HG02610 (cell line): ENCODE data around the gene COBL.

Experiments
- ATAC-seq: cut with Tn5 transposase; IDR thresholded peaks from one replicate; pipeline ENCODE4 v1.9.1; 2021; ENCODE audit warnings: mild to moderate bottlenecking, moderate library complexity; ENCODE audit not compliant: unreplicated experiment

COBL gene

DNA sequence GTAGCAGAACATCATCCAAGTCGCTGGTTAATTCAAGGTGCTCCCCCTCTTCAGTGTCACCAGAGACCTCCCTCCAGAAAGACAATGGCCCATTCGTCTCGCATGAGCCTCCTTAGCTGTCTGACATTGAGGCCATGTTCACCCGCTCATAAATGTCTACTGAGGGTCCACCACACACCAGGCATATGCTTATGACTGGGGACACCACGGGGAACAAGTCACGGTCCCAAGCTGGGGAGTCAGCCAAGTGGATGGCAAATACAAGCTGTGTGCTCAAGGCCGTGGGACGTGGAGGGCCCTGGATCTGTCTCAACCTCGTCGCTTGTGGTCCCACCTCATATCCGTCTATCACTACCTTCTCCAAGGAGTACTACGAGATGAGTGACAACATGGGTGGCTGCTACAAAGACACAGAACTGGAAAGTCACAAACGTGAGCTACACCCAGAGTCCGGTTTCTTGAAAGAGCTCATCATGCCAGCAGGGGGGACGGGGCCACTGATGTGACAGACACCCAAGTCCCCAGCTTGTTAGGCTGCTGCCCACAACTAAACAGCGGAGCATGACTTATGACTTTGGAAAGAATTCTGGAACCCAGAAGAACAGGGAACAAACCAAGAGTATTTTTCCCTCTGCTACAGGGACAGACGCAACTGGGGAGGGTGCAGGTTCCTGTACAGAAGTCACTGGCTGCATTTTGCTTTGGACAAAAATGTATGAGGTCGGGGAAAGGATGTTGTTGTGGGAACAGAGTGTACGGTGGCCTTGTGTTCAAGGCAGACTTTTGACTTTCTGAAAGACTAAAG, 189.6 kb downstream of the COBL start:
- no peak for ATAC-seq

DNA sequence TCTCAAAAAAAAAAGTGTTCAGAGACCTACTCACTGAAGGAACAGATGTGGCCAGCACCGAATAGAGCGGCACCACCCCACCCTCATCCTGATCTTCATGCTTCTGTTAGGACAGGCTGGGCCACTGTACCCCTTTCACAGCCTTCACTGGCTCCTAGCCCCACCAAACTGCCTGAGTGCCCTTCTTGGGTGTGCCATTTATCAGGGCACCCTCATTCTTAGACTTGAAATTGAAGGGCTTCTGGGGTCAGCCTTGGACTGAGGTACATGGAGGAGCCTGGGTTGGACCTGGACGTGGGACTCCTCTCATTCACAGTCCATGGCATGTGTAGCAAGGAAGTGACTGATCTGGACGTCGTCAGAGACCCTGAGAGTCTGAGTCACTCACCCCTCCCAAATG, 190.3 kb downstream of the COBL start:
- no peak for ATAC-seq

DNA sequence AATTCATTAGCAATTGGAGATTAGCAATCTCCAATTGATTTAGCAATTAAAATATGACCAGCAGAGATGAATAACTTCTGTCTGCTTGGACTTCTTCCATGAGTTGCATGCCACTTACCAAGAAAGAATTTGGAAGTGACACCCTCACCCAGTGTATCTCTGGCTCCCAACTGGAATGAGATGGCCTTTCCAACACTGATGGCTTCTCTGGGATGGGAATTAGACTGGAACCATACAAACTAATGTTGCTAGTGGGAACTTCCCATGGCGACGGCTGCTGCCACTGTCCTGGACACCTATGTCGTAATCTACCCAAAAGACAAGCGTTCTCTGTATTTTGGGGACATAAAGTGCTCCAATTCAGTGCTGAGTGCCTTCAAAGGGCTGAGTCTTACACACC, 192.3 kb downstream of the COBL start:
- no peak for ATAC-seq

DNA sequence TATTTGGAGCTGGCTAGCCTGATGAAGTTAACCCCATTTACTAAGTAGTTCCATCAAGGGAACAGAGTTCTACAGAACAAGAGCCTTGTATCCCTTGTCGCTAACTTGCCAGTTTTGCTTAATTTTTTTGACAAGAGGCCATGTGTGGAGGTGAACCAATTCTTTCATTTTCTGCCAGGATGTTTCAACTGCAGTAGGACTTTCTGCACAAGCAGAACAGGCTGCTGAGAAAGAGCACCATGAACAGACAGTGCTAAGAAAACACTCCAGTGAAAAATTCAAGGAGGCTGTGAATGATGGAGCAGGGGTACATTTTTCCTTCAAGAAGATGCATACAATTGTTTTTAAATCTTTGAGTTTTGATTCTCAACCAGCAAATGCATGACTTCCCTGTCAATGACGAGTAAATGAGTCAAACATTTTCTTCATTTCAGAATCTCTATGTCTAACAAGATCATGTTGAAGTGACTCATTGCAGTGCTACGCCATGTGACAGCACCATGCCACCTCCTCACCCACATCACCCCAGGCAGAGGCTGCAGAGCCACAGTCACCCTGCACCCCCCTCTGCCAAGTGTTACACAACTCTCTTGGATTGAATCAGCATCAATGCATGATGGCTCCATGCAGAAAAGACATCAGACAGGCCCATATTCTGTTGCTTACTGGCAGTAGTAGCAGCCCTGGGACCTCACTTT, 193.1 kb downstream of the COBL start:
- no peak for ATAC-seq

DNA sequence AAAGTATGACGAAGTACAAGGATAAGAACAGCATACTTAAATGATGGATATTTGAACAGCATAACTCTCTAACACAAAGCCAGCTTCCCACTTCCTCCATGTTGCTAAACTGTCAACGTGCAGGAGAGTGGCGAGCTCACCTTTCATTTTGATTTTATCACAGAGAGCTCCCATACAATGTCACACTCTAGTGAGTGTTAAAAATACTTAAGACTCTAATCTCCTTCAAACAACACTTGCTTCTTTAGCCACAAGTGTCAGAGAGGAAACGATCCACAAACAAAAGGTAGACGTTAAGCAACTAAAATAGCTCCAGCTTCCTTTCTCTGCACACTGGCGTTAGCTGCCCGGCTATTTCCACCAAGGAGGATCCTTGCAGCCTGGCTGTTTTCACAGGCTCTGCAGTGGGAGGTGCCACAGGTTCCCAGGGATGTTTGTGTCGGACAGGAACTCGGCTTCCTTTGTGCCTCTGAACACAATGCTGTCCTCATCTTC, 194.6 kb downstream of the COBL start:
- ATAC-seq = no peak

DNA sequence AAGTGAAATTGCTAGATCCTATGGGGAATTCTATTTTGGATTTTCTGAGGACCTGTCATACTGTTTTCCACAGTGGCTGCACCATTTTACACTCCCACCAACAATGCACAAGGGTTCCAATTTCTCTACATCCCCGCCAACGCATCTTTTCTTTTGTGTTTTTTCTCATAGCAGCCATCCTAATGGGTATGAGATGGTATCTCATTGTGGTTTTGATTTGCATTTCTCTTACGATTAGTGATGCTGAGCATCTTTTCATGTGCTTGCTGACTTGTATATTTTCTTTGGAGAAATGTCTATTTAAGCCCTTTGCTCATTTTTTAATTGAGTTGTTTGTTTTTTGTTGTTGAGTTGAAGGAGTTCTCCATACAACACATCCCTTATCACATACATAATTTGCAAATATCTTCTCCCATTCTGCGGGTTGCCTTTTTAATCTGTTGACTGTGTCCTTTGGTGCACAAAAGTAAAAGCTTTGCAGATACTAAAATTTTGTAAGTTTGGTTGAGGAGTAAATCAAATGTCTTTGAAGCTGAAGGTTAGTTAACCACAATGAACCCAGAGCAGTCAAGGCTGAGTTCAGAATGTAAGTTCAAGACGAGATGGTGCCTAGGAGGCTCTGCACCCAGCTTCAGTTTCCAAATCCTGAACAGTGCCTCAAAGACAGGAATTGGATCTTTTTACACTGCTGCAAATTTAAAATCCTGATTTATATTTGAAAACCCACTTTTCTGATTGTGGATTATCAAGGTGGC, 195.4 kb downstream of the COBL start:
- ATAC-seq = no peak

DNA sequence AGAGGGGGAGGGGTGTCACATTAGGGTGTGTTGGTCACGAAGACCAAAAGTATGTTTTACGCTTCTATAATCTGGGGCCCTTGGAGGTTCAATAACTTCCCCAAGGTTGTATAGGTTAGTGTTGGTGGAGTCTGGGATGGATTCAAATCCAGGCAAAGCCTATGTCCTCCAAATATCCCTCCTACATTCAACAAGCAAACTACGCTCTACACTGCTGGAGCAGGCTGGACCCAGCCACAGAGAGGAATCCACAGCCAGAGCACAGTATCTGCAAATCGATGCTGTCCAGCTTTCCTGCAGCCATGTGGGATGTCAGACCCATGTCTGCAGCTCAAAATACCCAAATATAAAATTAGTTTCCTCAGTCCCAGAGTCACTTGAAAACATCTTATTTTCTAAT, 198.0 kb downstream of the COBL start:
- ATAC-seq = no peak

DNA sequence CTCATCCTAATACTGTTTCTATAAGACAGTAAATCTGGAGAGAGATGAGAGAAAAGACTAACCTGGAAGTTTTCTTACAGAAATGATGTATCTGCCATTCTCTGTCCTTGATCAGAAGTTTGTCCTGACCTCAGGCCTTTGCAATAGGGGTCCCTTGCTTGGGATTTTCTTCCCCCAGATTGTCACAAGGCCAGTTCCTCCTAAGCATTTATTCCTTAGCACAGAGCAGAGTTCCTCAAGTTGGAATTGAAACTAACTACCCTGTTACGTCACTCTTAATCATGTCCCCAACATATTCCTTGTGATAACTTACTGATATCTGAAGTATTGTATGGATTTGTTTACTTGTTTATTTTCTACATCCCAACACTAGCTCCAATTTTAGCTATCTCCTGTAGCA, 202.1 kb downstream of the COBL start:
- no peak for ATAC-seq

DNA sequence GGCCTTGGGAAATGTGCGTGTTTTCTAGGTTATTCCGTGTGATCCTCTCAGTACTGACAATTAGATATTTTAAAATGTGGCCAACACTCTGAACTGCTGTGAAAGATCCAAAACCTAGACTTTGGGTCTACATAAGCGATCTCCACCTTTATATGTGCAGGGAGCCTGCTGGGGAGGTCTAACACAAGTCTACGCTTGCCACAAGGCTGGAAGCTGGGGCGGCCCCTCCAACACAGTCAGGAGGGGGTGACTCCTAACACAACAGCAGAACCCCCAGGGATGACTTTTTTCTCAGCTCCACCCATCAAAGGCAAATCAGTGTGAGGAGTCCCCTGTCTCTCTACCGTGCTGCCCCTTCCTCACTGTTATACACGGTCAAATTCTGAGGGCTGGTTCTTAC, 202.6 kb downstream of the COBL start:
- no peak for ATAC-seq

DNA sequence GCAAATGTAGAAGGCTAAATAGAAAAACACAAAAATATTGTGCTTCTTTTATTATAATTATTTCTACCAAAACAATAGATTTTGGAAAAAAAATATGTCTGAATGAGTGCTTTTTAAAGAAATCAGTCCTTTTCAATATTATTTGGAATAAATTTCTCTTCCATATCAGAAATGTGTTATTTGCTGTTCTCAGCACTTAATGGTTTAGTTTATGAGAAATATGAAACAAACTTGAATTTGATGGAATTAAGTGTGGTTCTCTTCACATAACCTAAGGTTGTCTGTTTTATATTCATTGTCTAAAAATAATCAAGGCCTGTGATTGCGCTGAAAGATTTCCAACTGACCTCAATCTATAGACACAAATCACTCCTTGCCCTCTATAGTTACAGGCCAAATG, 203.0 kb downstream of the COBL start:
- ATAC-seq = no peak

DNA sequence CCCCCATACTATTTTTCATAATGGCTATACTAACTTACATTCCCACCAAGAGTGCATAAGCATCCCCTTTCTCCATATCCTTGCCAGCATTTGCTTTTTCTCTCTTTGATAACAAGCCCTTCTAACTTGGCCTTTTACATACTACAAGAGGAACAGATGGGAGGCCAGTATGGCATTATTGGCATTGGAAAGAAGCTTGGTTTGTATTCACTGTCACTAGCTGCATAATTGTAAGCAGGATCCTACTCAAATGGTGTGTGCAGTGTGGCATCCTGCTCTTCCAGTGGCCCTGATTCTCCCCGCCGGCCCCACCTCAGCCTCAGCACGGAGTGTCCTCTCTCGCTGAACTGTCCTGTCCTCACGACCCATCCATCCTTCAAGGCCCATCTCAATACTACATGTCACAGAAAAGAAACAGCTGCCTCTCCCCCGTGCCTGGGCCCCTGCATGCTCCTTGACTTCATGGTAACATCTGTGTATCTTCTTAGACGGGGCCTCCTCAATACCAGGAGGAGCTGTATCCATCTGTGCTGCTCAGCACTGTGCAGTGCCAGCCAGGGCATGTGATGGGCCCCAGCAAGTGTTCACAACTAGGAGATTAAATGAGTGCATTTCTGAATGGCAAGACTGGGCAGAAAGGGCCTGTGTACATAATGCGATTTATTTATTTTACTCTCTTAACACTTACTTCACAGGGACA, 205.2 kb downstream of the COBL start:
- ATAC-seq = no peak

DNA sequence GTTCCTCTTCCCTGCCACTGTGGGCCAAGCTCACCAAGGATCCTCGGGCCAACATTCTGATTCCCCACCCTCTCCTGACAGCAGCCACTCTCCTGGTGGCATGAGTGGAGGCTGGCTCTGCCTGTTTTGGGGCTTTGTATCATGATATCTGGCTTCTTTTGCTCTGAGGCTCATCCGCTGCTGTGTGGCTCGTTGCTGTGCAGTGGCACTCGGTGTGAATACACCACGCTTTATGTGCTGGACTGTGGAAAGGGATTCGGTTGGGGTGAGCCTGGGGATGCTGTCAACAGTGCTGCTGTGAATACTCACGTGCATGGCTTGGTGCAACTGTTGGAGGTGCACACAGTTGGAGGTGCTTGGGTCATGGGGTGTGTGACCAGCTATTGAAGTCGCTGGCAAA, 208.5 kb downstream of the COBL start:
- no peak for ATAC-seq

DNA sequence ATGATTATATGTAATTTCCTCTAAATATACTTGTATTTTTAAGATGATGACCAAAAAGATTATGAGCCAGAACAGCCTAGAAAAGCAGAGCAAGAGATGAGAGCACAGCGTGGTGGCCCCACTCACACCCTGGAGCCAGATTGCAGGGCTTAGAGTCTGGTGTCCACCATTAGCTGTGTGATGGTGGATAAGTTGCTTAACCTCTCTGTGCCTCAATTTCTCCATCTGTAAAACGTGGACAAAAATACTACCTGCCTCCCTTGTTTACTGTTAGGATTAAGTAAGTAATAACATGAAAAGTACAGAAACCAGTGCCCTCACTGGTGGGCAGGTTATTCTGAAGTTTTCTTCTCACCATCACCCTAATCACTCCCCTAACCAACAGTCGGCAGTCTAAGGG, 212.3 kb downstream of the COBL start:
- ATAC-seq = no peak

DNA sequence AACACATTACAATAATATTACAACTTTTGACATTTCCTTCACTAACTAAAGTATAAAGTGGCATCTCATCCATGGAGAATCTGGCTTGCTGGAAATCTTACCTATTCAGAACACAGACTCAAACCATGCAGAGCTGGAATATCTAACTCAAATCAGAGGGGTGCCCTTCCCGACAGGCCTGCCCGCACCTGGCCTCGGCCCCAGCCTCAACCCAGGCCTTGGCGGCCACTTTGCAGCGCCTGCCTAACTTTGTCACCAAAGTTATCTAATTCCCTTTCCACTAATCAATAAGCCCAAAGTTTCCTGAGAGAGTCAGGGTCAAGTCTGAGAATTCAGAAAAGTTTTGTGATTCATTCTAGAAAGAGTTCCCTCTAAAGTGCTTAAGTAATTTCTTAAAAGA, 212.9 kb downstream of the COBL start:
- ATAC-seq = no peak

DNA sequence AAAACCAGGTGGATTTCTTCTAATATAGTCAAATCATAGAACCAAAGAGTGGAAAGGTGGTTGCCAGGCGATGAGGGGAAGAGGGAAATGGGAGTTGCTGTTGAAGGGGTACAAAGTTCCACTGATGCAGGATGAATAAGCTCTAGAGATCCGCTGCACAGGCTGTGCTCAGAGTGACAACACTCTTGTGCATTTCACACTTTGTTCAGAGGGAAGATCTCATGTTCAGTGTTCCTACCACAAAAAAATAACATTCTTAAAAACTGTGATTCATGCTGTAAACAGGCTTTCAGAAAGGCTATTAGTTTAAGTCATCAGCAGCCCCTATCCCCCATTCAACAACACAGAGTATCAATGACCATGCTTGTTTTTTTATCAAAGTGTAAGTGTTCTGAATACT, 213.8 kb downstream of the COBL start:
- no peak for ATAC-seq

DNA sequence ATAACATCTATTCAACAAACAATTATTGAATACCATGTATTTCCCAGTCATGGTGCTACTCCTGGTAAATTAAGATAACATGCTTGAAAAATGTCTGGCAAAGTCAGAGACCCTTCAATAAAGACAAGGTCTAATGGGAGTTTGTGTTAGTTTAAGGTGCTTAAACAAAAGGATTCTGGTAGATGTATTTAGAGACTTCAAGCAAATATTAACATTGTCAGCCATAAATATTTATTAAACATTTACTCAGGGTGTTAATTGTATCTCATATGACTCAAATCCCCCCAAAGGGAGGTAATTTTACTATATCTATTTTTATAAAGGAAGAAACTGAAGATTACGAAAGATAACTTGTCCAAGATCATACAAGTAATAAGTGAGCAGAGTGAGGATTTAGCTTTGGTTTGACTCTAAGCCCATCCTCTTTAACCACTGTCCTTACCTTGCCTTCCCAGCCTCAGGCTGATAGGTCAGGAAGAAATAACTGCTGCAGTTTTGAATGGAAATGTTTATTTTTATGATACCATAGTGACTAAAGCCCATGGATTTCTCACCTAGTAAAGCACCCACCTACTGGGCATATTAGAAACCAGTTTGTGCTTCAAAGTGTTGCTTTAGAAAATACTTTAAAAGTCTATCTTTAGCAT, 215.4 kb downstream of the COBL start:
- no peak for ATAC-seq

DNA sequence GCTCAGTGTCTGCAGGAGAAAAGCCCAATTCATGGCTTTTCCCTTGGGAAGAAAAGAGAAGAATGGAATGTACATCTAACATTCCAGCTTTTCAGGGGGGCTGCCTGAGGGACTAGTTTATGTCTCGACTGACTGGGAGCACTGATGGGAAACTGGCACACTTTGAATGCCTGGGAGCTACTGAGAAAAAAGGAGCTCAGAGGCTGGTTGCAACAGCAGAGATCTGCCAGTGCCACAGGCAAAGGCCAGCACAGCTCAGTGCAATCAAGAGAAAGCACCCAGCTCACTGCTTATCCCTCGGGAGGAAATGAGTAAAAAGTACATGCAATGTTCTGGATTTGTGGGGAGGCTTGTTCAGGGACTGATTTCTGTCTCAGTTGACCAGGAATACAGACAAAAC, 226.2 kb downstream of the COBL start:
- no peak for ATAC-seq

DNA sequence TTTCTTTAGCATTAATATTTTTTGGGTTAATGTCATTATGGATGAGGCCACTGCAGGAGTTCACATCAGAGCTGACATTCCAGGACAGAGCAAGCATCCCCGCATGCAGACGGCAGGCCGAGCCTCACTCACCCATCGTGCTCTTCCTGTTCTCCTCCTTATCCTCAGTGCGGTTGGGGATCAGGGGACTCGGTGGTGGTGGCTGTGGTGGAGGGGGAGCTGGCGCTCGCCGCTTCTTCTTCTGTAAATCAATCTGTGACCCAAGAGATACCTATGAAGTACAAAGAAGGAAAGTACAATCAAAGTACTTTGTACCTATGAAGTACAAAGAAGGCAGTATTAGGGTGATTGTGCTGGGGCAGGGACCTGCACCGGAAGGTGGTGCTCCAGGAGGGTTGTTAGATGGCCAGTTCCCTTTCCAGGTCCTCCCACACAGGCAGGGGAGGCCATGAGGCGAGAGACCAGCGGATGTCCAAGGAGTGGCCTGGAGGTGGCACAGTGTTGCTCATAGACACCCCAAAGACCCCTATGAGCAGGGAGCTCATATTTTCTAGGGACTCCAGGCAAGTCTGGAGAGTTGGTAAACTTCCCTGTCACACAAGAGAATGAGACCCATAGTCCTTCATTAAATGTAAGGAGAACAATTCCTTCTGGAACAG, 231.4 kb downstream of the COBL start:
- no peak for ATAC-seq

DNA sequence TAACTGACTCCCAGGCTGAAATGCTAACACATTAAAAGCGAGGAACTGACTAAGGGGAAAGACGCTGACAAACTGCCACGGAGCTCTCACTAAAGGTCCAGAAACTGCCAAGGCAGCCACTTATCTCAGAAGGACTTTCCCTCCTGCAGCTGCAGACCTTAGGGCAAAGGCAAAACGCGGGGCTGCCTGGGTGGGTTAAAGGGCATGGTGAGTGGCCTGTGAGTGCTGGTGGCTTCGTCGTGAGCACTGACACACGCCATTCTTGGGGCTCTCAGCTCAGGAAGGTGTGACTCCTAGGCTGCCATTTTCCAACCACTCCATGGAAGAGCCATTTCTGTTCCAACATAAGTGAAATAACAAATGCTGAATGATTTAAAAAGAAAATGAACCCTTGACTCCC, 232.5 kb downstream of the COBL start:
- no peak for ATAC-seq

DNA sequence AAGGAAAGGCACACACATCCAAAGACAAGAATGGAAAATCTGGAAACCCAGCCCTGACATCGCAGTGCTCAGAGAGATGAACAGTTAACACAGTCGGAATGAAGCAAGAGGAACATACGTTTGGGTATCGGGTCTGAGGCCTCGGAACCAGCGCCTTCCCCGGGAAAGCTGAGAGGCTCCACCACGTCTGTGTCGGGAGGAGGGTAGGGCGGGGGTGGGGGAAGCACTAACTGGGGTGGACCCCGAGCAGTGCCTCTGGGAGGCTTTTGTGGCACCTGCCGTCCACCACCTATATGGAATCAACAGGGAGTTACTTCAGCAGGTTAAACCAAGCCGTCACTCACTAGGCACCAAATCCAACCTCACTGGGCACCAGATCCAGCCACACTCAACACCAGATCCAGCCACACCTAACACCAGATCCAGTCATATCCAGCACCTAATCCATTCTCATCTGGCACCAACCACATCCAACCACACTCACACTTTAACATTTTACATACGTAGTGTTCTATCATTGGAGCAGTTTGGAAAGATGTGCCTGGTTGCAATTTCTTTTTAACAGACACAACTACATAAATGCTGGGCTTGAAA, 233.6 kb downstream of the COBL start:
- ATAC-seq = no peak
